IMR-90 (cell line): Measurements from ENCODE around the gene TNNI2. TPM values are rescaled to one million over a fixed set of nuclear protein-coding genes. Genes with fewer than 3 reads are reported as not detected.
"Not testable (repeated sequence)": the region's sequence is repeated elsewhere in the genome, so short reads cannot be mapped to it uniquely, and the experiment has no call there.

Experiments
- ATAC-seq: fragments of 200-7000 bp; cut with Tn5 transposase; 2 replicates; pipeline ENCODE4 v1.9.1; 2020; ENCODE audit warnings: low read depth, mild to moderate bottlenecking, moderate library complexity
- BruUV-seq: library from RNA; stranded (reverse); fragments of 400-500 nt; replicated peaks from 2 replicates; lab custom pipeline; 2021; lab: Mats Ljungman, UMichigan
- CTCF ChIA-PET: fragments of 300-600 bp; formaldehyde crosslinking; extraction: SDS; loops from one replicate; lab custom pipeline; 2021; ENCODE audit warnings: antibody characterized with exemption; lab: Yijun Ruan, JAX
- POLR2A ChIA-PET: fragments of 300-600 bp; sonication (Branson Sonifier 250); formaldehyde crosslinking; loops from one replicate; lab custom pipeline; 2022; ENCODE audit warnings: antibody characterized with exemption; ENCODE audit not compliant: unreplicated experiment; lab: Charles Lee
- DNase-seq: peaks from one replicate; pipeline ENCODE4 v3.0.0; 2013
- H2AFZ ChIP-seq: replicated peaks from 2 replicates; pipeline ENCODE3; 2013; ENCODE audit warnings: low read length, mild to moderate bottlenecking; ENCODE audit not compliant: poor library complexity
- H2AK5ac ChIP-seq: 2 replicates; pipeline ENCODE4 v1.6.1; 2013; ENCODE audit warnings: low read depth, low read length, inconsistent platforms
- H2AK9ac ChIP-seq: replicated peaks from 2 replicates; pipeline ENCODE3; 2013; ENCODE audit warnings: mild to moderate bottlenecking, low read depth, low read length, moderate library complexity; ENCODE audit not compliant: poor library complexity
- H2BK120ac ChIP-seq: 2 replicates; pipeline ENCODE4 v1.6.1; 2013; ENCODE audit warnings: low read depth, low read length, inconsistent platforms
- H2BK15ac ChIP-seq: 3 replicates; pipeline ENCODE4 v1.6.1; 2013; ENCODE audit warnings: low read depth, low read length, inconsistent platforms
- H2BK20ac ChIP-seq: 2 replicates; pipeline ENCODE4 v1.6.1; 2013; ENCODE audit warnings: low read depth, mild to moderate bottlenecking, inconsistent platforms, low read length, moderate library complexity
- H2BK5ac ChIP-seq: 2 replicates; pipeline ENCODE4 v1.6.1; 2013; ENCODE audit warnings: mild to moderate bottlenecking, low read depth, low read length, inconsistent platforms; ENCODE audit not compliant: poor library complexity, severe bottlenecking
- H3K14ac ChIP-seq: replicated peaks from 2 replicates; pipeline ENCODE4 v1.6.1; 2013; ENCODE audit warnings: low read depth, low read length, inconsistent platforms
- H3K18ac ChIP-seq: 2 replicates; pipeline ENCODE4 v1.6.1; 2013; ENCODE audit warnings: low read depth, low read length, control low read depth
- H3K23ac ChIP-seq: 2 replicates; pipeline ENCODE4 v1.6.1; 2013; ENCODE audit warnings: low read depth, low read length, inconsistent platforms
- H3K27ac ChIP-seq: 2 replicates; pipeline ENCODE4 v1.5.1; 2013; ENCODE audit warnings: mild to moderate bottlenecking, control low read depth, low read length; ENCODE audit not compliant: insufficient read depth
- H3K27me3 ChIP-seq: 2 replicates; pipeline ENCODE4 v1.6.1; 2013; ENCODE audit warnings: low read length; ENCODE audit not compliant: control insufficient read depth, insufficient read depth
- H3K36me3 ChIP-seq: 2 replicates; pipeline ENCODE4 v1.6.1; 2013; ENCODE audit warnings: low read length, mixed read lengths; ENCODE audit not compliant: control insufficient read depth, insufficient read depth
- H3K4ac ChIP-seq: 2 replicates; pipeline ENCODE4 v1.6.1; 2013; ENCODE audit warnings: low read depth, low read length, inconsistent platforms
- H3K4me1 ChIP-seq: 2 replicates; pipeline ENCODE4 v1.6.1; 2013; ENCODE audit warnings: low read length, mixed read lengths; ENCODE audit not compliant: control insufficient read depth, insufficient read depth
- H3K4me2 ChIP-seq: 2 replicates; pipeline ENCODE4 v1.6.1; 2013; ENCODE audit warnings: low read depth, mild to moderate bottlenecking, control low read depth, low read length, moderate library complexity
- H3K4me3 ChIP-seq: 2 replicates; pipeline ENCODE4 v1.5.1; 2013; ENCODE audit warnings: low read depth, mild to moderate bottlenecking, control low read depth, low read length, moderate library complexity; ENCODE audit not compliant: insufficient read depth
- H3K56ac ChIP-seq: 2 replicates; pipeline ENCODE4 v1.6.1; 2013; ENCODE audit warnings: low read length, inconsistent platforms; ENCODE audit not compliant: insufficient read depth; ENCODE audit errors: extremely low read depth
- H3K79me1 ChIP-seq, 2 experiments: 2 replicates each; pipeline ENCODE4 v1.6.1; 2013; ENCODE audit warnings: low read length in 2 of 2, inconsistent platforms in 1 of 2, low read depth in 1 of 2
- H3K9ac ChIP-seq: 2 replicates; pipeline ENCODE4 v1.6.1; 2013; ENCODE audit warnings: low read depth, low read length, control low read depth
- H3K9me1 ChIP-seq: 2 replicates; pipeline ENCODE4 v1.6.1; 2013; ENCODE audit warnings: low read length, inconsistent platforms; ENCODE audit not compliant: insufficient read depth
- H3K9me3 ChIP-seq: 2 replicates; pipeline ENCODE4 v1.6.1; 2013; ENCODE audit warnings: low read length; ENCODE audit not compliant: control insufficient read depth, insufficient read depth
- H4K20me1 ChIP-seq: 2 replicates; pipeline ENCODE4 v1.6.1; 2013; ENCODE audit warnings: low read length, inconsistent platforms; ENCODE audit not compliant: insufficient read depth
- H4K5ac ChIP-seq: 2 replicates; pipeline ENCODE4 v1.6.1; 2013; ENCODE audit warnings: mild to moderate bottlenecking, low read depth, low read length, control low read depth
- H4K8ac ChIP-seq, 2 experiments: 2 replicates each; pipeline ENCODE4 v1.6.1; 2013; ENCODE audit warnings: low read depth in 2 of 2, low read length in 2 of 2, control low read depth in 1 of 2, inconsistent platforms in 1 of 2
- H4K91ac ChIP-seq: 2 replicates; pipeline ENCODE4 v1.6.1; 2013; ENCODE audit warnings: low read depth, low read length, inconsistent platforms; ENCODE audit not compliant: insufficient read depth
- RCOR1 ChIP-seq: IDR thresholded peaks from 2 replicates; pipeline ENCODE4 v1.6.1; 2012; ENCODE audit warnings: mild to moderate bottlenecking, low read length, improper control_type of control experiment; ENCODE audit not compliant: insufficient replicate concordance
- WGBS, 2 experiments: methylation state at CpG; one replicate each; pipeline versions ENCODE4 v1.1.5 to v1.1.7; 2013; ENCODE audit warnings: missing lambda C conversion rate in 2 of 2; ENCODE audit not compliant: insufficient read length in 1 of 2; ENCODE audit errors: extremely low coverage in 2 of 2; 5-methylcytosine and 5-hydroxymethylcytosine counted together
- dilution Hi-C: fragments of 300-500 bp; cut with HindIII; formaldehyde crosslinking; loops from one replicate; pipeline ENCODE4 v1.14.3; 2018; ENCODE audit warnings: low sequenced_read_pairs; ENCODE audit not compliant: unreplicated experiment
- in situ Hi-C: fragments of 300-500 bp; cut with MboI; formaldehyde crosslinking; loops from 3 replicates; pipeline ENCODE4 v1.14.3; 2019; ENCODE audit warnings: low sequenced_read_pairs, inconsistent platforms, mixed read lengths
- intact Hi-C: fragments of 100-400 bp; cut with micrococcal nuclease; formaldehyde crosslinking; loops from 2 replicates; pipeline ENCODE4 v1.10.0; 2022
- polyA plus RNA-seq, 3 experiments: library from polyadenylated mRNA; depleted of rRNA; stranded (reverse); fragments of >200 nt; gene quantifications; 2 replicates each; pipeline ENCODE4 v1.2.3, GENCODE V29; 2012; ENCODE audit warnings: low replicate concordance in 1 of 3
- total RNA-seq: library from RNA; depleted of rRNA; stranded (reverse); fragments of >200 nt; gene quantifications from 2 replicates; pipeline ENCODE4 v1.2.3, GENCODE V29; 2012
- TF ChIP-seq, protein P1 (sequence below): fragments of 150-350 bp; IDR thresholded peaks from 2 replicates; pipeline ENCODE4 v1.6.1; 2016; ENCODE audit warnings: low read depth, mild to moderate bottlenecking, low read length, moderate library complexity, borderline replicate concordance

The TNNI2 gene
- total and polyA plus RNA-seq, 2 of the 4 experiments (the other 2 are of a cell fraction): not detected

DNA sequence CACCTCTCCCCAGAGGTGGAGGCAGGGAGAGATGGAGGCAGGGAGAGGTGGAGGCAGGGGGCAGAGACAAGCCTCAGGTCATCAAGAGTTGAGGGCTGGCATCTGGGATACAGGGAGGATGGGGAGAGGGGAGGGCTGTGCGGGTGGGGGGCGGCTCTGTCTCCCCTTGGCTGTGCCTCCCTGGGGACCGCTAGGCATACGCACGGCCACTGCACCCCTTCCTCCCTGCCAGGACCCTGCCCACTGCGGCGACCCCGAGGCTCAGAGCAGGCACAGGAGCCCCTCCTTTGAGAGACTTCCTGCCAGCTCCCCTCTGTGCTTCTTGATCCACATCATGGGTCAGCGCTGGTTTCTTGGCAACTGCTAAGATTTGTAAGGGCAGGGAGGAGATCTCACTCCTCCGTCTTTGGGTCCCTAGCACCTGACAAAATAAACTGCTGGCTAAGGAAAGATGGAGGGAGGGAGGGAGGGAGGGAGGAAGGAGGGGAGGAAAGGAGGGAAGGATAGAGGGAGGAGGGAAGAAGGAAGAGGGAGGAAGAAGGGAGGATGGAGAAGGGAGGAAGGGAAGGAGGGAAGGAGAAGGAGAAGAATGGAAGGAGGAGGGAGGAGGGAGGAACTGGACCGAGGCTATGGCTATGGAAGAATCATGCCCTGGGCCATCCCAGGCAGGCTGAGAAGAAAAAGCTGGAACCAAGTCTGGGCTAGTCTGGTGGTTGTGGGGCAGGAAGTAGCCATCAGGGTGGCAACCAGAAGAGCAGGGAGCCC is 34.4 kb downstream of the TNNI2 start:
- Histone ChIP-seq H3K4me2 (no peak overlapping the region), H3K4ac (no peak overlapping the region), H3K9me3 (no peaks in the 10 kb centered on the region), H3K4me3 (no peak overlapping the region), H3K36me3 (no peaks in the 10 kb centered on the region), H2BK120ac (no peak overlapping the region), H3K18ac (no peak overlapping the region), H3K56ac (no peak overlapping the region), H4K8ac (no peak overlapping the region), H3K4me1 (peaks cover 3% of the 10 kb centered on the region; the same call in 1 of the 2 replicates), H2BK5ac (no peak overlapping the region), H2AK5ac (no peak overlapping the region), H2AK9ac (no peak overlapping the region), H3K14ac (no peak overlapping the region), H2BK15ac (no peak overlapping the region), H4K91ac (no peak overlapping the region), H3K27me3 (peaks cover 21% of the 10 kb centered on the region; the same call in 1 of the 2 replicates), H3K9me1 (no peaks in the 10 kb centered on the region), H3K79me1 (no peaks in the 10 kb centered on the region), H4K20me1 (no peaks in the 10 kb centered on the region), H3K27ac (no peak overlapping the region), H3K23ac (no peak overlapping the region), H3K9ac (no peak overlapping the region), H2BK20ac (no peak overlapping the region), H2AFZ (peak overlapping the region; percentile 51), H4K5ac (no peak overlapping the region)
- intact Hi-C loops: no loop called here
- TF ChIP-seq RCOR1: no peak
- TF ChIP-seq, protein P1, sequence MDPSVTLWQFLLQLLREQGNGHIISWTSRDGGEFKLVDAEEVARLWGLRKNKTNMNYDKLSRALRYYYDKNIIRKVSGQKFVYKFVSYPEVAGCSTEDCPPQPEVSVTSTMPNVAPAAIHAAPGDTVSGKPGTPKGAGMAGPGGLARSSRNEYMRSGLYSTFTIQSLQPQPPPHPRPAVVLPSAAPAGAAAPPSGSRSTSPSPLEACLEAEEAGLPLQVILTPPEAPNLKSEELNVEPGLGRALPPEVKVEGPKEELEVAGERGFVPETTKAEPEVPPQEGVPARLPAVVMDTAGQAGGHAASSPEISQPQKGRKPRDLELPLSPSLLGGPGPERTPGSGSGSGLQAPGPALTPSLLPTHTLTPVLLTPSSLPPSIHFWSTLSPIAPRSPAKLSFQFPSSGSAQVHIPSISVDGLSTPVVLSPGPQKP: no peak
- dilution Hi-C loops: no loop called here
- ChIA-PET CTCF (no interaction called here), POLR2A (no interaction called here)
- ATAC-seq: peak; percentile 27; the same call in 1 of the 2 replicates
- no TSS peak for BruUV-seq
- WGBS, 2 experiments: 13% methylated on average over 1 of the region's 11 CpGs; no CpG with 5 or more reads in 1 of the 2 experiments
- in situ Hi-C loops: no loop called here
- peak; percentile 24 for DNase-seq

DNA sequence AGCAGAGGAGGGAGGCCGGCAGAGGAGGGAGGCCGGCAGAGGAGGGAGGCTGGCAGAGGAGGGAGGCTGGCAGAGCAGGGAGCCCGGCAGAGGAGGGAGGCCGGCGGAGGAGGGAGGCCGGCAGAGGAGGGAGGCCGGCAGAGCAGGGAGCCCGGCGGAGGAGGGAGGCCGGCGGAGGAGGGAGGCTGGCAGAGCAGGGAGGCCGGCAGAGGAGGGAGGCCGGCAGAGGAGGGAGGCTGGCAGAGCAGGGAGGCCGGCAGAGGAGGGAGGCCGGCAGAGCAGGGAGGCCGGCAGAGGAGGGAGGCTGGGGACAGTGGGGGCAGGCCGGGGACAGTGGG is 35.0 kb downstream of the TNNI2 start:
- H3K4me1 ChIP-seq, H4K91ac ChIP-seq, POLR2A ChIA-PET, H2BK15ac ChIP-seq, H4K8ac ChIP-seq, dilution Hi-C loops, H3K18ac ChIP-seq, H2BK5ac ChIP-seq, H3K14ac ChIP-seq, H3K4me2 ChIP-seq, H2AK9ac ChIP-seq, CTCF ChIA-PET, in situ Hi-C loops, H2AK5ac ChIP-seq, DNase-seq, H3K4ac ChIP-seq, H3K79me1 ChIP-seq, H3K9ac ChIP-seq, H3K36me3 ChIP-seq, ATAC-seq, H4K20me1 ChIP-seq, H3K23ac ChIP-seq, H3K56ac ChIP-seq, H3K4me3 ChIP-seq, H4K5ac ChIP-seq, H3K9me3 ChIP-seq, intact Hi-C loops, H2BK20ac ChIP-seq, H2BK120ac ChIP-seq, H3K9me1 ChIP-seq, H2AFZ ChIP-seq, BruUV-seq, H3K27ac ChIP-seq: not testable (repeated sequence)
- WGBS, 2 experiments: 87% methylated on average over 6 of the region's 17 CpGs; no CpG with 5 or more reads in 1 of the 2 experiments
- peaks cover 21% of the 10 kb centered on the region; the same call in 1 of the 2 replicates for H3K27me3 ChIP-seq
